Subcutaneous abdominal adipose tissue (tissue), 5 donors: ENCODE data around the gene MRPS27.
"Not testable (repeated sequence)": the region's sequence is repeated elsewhere in the genome, so short reads cannot be mapped to it uniquely, and the experiment has no call there.

Source experiments
- H3K27ac ChIP-seq: one replicate; pipeline ENCODE4 v1.7.0; 2013; ENCODE audit warnings: low read depth, mild to moderate bottlenecking, inconsistent platforms, low read length, moderate library complexity
- H3K27me3 ChIP-seq, 5 donors: one replicate each; pipeline ENCODE4 v1.7.0; 2013; ENCODE audit warnings: low read length in 5 of 5, inconsistent platforms in 1 of 5; ENCODE audit not compliant: control insufficient read depth in 5 of 5, insufficient read depth in 4 of 5
- H3K36me3 ChIP-seq, 5 donors: one replicate each; pipeline ENCODE4 v1.7.0; 2013; ENCODE audit warnings: low read length in 5 of 5; ENCODE audit not compliant: control insufficient read depth in 5 of 5, insufficient read depth in 5 of 5
- H3K4me1 ChIP-seq, 5 donors: one replicate each; pipeline ENCODE4 v1.7.0; 2013; ENCODE audit warnings: low read length in 5 of 5, mild to moderate bottlenecking in 3 of 5, moderate library complexity in 1 of 5; ENCODE audit not compliant: control insufficient read depth in 5 of 5, insufficient read depth in 5 of 5
- H3K4me3 ChIP-seq, 5 donors: one replicate each; pipeline ENCODE4 v1.7.0; 2013; ENCODE audit warnings: low read length in 5 of 5, low read depth in 1 of 5
- H3K9ac ChIP-seq, 5 donors: one replicate each; pipeline ENCODE4 v1.7.0; 2013; ENCODE audit warnings: low read length in 5 of 5, mild to moderate bottlenecking in 4 of 5, moderate library complexity in 3 of 5
- H3K9me3 ChIP-seq, 5 donors: one replicate each; pipeline ENCODE4 v1.7.0; 2013; ENCODE audit warnings: low read length in 5 of 5; ENCODE audit not compliant: control insufficient read depth in 5 of 5
- donor health status: healthy.
- donor health status: healthy.
- donor health status: healthy.
- donor health status: healthy.
- donor health status: healthy.

The MRPS27 gene

DNA sequence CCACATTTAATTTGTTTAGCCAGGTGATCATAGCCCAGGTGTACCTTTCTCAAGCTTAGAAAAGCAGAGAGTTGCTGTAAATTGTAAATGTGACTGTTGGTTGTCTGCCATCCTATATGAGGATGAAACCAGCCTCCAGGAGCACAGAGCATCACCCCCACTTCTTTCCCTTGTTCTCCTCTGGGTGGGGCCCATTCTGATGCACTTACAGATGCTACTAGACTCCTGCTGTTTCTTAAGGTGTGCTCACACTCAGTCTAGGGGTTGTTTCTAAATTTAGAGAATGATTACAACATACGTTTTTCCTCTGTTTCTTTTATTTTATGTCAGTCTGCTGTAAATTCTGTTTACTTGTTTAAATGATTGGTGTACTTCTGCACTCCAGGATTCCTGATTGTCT, 10.7 kb upstream of the MRPS27 start:
- Histone ChIP-seq H3K27me3 (no peaks in the 10 kb centered on the region), H3K9me3 (no peaks in the 10 kb centered on the region), H3K4me1 (no peaks in the 10 kb centered on the region), H3K4me3 (no peak overlapping the region), H3K36me3 (peaks cover 10 to 51% (median 30%) of the 10 kb centered on the region in 5 donors), H3K27ac (no peak overlapping the region), H3K9ac (no peak overlapping the region)

DNA sequence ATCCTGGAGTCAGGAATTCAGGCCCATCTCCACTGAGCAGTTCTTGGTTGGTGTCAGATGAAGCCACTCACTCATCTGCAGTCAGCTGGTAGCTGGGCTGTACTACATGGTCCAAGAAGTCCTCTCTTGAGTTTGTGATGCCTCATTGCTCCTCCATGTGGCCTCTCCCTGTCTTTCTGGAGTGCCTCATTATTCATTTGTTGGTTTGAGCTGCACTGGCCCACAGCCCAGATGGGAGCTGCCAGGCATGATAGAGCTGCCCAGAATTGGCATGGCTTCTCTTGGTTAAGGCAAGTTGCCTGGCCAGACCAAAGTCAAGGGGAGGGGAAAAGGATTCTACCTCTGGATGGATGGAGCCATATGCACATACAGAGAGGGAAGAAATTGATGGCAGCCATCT, 8.1 kb upstream of the MRPS27 start:
- H3K27me3 ChIP-seq = no peaks in the 10 kb centered on the region
- H3K4me1 ChIP-seq = no peaks in the 10 kb centered on the region
- H3K9ac ChIP-seq = no peak overlapping the region
- no peaks in the 10 kb centered on the region for H3K9me3 ChIP-seq
- H3K27ac ChIP-seq = no peak overlapping the region
- peaks cover 18 to 63% (median 35%) of the 10 kb centered on the region in 5 donors for H3K36me3 ChIP-seq
- H3K4me3 ChIP-seq = no peak overlapping the region

DNA sequence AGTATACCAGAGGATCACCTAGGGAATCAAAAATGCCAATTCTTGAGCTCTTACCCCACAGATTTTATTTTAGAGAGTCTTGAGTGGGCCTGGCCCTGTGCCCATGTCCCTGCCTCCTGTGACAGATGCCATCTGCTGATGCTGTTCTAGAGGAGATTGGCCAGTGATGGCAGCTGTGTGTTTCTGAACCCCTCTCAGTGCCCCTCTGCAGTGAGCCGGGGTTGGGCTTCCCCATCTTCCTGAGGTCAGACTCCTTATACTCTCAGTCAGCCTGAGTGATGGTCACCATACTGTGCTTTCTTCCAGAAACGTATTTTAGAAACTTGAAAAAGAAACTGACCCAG, 6.2 kb upstream of the MRPS27 start:
- H3K4me3 ChIP-seq = no peak overlapping the region
- H3K9me3 ChIP-seq = no peaks in the 10 kb centered on the region
- no peak overlapping the region for H3K27ac ChIP-seq
- no peak overlapping the region for H3K9ac ChIP-seq
- H3K27me3 ChIP-seq = no peaks in the 10 kb centered on the region
- H3K36me3 ChIP-seq = peaks cover 18 to 56% (median 33%) of the 10 kb centered on the region in 5 donors
- peaks cover 0 to 2% (median under 1%) of the 10 kb centered on the region in 5 donors for H3K4me1 ChIP-seq

DNA sequence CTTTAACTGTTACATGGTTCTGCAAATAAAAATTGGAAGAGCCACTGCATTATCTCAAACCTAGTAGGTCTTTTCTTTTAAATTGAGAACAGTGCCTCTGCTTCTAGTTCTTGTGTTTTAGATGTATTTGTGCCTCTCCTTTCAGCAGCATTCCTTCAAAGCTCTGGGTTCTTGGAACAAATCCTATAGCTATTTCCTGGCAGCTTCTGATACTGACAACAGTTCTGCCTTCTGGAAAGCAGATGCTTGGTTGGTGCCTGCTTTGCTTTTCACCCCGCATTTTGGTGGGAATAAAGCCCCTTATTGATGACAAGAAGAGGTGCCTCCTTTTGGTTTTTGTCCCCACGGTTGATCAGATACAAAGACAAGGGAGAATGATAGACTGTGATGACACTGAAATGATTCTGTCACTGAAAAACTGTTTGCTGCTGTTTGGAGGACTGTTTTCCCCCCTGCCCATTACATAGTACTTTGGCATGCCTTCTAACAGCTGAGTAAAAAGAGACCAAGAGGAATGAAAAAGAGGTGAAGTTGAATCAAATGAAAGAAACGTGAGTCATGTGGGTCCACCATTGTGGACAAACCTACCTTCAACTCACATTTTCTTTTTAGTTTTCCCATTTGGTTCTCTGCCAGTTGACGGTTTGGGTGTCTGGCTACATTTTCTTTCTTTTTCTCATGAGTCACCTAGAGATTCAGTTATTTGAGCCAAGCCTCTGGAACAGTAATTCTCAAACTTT, 5.7 kb upstream of the MRPS27 start:
- Histone ChIP-seq H3K27ac (no peak overlapping the region), H3K9ac (no peak overlapping the region), H3K4me3 (no peak overlapping the region), H3K4me1 (peaks cover 0 to 7% (median 6%) of the 10 kb centered on the region in 5 donors), H3K9me3 (no peaks in the 10 kb centered on the region), H3K27me3 (no peaks in the 10 kb centered on the region), H3K36me3 (peaks cover 18 to 53% (median 30%) of the 10 kb centered on the region in 5 donors)

DNA sequence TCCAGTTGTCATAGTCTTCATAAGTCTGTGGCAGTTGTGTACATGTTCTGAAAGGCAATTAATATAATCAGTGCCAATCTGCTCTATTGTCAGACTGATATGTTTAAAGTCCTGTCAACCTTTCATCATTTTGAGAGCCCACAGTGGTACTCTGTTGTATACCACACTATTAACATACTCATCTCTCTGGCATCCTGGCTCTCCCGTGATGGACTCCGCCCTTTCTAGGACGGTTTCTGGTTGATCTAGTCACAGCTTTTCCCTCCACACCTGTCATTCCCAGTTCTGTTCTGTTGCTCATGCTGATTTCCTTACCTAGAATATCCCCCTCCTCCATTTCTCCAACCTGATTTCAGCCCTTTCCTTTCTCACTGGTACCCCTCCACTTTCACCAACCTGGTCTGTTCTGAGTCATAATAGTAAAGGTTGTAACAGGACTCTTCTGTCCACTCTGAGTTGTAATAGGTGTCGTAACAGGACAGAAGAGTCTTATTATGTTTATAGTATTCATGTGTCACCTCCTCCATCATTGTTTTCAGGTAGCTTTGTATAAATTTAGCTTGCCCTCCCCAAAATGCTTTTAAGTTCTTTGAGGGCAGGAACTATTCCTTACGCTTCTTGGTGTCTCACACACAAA, 4.3 kb upstream of the MRPS27 start:
- Histone ChIP-seq H3K9ac (no peak overlapping the region), H3K27me3 (no peaks in the 10 kb centered on the region), H3K27ac (no peak overlapping the region), H3K4me3 (no peak overlapping the region), H3K36me3 (peaks cover 16 to 45% (median 30%) of the 10 kb centered on the region in 5 donors), H3K9me3 (no peaks in the 10 kb centered on the region), H3K4me1 (peaks cover 0 to 16% (median 13%) of the 10 kb centered on the region in 5 donors)

DNA sequence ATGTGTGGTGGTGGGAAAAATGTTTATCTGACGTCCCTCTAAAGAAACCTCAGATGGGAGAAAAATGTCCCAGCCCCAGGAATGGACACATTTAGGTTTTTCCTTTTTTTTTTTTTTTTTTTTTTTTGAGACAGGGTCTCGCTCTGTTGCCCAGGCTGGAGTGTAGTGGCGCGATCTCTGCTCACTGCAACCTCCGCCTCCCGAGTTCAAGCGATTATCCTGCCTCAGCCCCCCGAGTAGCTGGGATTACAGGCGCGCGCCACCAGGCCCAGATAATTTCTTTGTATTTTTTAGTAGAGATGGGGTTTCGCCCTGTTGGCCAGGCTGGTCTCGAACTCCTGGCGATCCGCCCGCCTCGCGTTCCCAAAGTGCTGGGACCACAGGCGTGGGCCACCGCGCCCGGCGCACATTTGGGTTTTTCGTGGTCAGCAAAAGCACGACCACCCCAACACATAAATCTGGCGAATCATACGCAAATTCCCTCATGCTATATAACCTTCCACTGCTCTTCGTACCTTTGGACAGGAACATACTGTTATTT, 535 bp downstream of the MRPS27 start:
- peak overlapping the region; percentile 74 to 99 (median 93) for H3K4me3 ChIP-seq
- peaks cover 0 to 25% (median 21%) of the 10 kb centered on the region in 5 donors for H3K4me1 ChIP-seq
- not testable (repeated sequence) for H3K9me3 ChIP-seq, H3K27me3 ChIP-seq
- peak overlapping the region in 4 of 5 donors; percentile 72 to 89 (median 78) for H3K9ac ChIP-seq
- H3K36me3 ChIP-seq = peaks cover 7 to 15% (median 13%) of the 10 kb centered on the region in 5 donors
- peak overlapping the region; percentile 40 for H3K27ac ChIP-seq

DNA sequence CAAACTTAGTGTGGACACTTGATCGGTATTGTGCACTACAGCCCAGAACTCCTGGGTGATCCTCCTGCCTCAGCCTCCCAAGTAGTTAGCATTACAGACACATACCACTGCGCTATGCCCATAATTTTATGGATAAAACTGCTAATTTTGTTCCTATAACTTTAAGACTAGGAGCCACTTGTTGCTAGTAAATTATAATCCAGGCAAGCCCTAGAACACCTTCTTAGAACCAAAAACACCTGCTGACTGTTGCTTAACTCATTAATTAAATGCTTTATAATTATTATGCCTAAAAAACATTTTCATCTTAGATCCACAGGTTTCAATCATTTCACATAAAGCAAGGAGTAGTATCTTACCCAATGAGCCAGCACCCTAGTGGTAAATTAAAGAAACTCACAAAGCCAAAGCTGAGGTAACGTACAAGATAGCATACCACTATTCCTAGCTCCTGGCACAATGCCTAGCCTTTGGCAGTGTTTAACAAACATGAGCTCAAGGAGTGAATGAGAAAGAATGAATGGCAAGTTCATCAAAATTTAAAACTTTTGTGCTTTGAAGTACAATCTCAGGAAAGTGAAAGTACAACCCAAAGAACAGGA, 5.4 kb downstream of the MRPS27 start:
- Histone ChIP-seq H3K27ac (no peak overlapping the region), H3K36me3 (peaks cover 5 to 25% (median 19%) of the 10 kb centered on the region in 5 donors), H3K4me3 (no peak overlapping the region), H3K9ac (no peak overlapping the region), H3K4me1 (peaks cover 0 to 16% (median 10%) of the 10 kb centered on the region in 5 donors), H3K9me3 (no peaks in the 10 kb centered on the region), H3K27me3 (no peaks in the 10 kb centered on the region)

DNA sequence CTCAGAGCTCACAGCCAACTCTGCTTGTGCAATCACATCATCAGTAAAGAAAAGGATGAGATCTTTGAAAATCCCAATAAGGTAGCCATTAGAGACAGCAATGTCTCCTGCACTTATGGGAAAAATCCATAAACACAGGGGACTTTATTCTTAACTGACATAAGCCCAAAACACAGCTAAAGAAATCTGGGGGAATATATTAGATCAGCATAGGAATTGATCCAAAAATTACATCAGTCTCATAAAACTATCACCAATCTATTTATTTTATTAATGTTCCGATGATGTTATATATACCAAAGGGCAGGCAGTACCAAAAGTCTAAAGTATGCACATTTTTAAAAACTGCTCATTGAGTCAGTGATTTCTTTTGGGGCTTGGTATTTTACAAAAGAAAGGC, 6.9 kb downstream of the MRPS27 start:
- H3K27me3 ChIP-seq = no peaks in the 10 kb centered on the region
- no peak overlapping the region for H3K27ac ChIP-seq
- peaks cover 0 to 14% (median 6%) of the 10 kb centered on the region in 5 donors for H3K4me1 ChIP-seq
- H3K36me3 ChIP-seq = peaks cover 5 to 30% (median 22%) of the 10 kb centered on the region in 5 donors
- H3K9ac ChIP-seq = peak overlapping the region in 1 of 5 donors; percentile 13
- no peak overlapping the region for H3K4me3 ChIP-seq
- H3K9me3 ChIP-seq = no peaks in the 10 kb centered on the region

DNA sequence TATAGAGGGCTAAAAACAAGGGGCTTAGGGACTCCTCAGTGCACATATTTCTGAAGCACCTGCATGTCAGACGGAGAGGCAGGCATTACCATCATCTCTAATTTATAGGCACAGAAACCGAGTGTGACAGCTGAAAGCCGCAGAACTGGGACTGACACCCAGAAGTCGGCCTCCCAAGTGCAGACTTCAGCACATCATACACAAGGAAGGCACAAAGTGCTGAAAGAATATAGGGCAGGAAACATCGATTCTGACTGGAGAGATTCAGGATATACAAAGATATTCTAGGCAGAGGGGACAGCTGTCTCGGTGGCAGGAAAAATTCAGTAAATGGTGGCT, 11.2 kb downstream of the MRPS27 start:
- Histone ChIP-seq H3K4me3 (peak overlapping the region in 3 of 5 donors; percentile 50 to 95 (median 93)), H3K27ac (no peak overlapping the region), H3K4me1 (peaks cover 0 to 20% (median 17%) of the 10 kb centered on the region in 5 donors)

More for the DNA sequence above, 11.2 kb downstream of the MRPS27 start:
- Histone ChIP-seq H3K9me3 (no peaks in the 10 kb centered on the region), H3K27me3 (no peaks in the 10 kb centered on the region), H3K36me3 (peaks cover 5 to 30% (median 21%) of the 10 kb centered on the region in 5 donors), H3K9ac (peak overlapping the region in 4 of 5 donors; percentile 29 to 59 (median 44))
